Mesodermal cell (in vitro differentiated cells): Measurements from ENCODE around the gene SNRPD3.

Experiments
- H3K27ac ChIP-seq: 2 replicates; pipeline ENCODE4 v1.7.0; 2013; ENCODE audit warnings: mild to moderate bottlenecking, low read depth, low read length, moderate library complexity; ENCODE audit not compliant: severe bottlenecking
- H3K36me3 ChIP-seq: 2 replicates; pipeline ENCODE4 v1.7.1; 2013; ENCODE audit warnings: mild to moderate bottlenecking, low read length, moderate library complexity; ENCODE audit not compliant: control insufficient read depth, insufficient read depth
- H3K4me1 ChIP-seq: one replicate; pipeline ENCODE4 v1.7.1; 2013; ENCODE audit warnings: mild to moderate bottlenecking, low read length; ENCODE audit not compliant: insufficient read depth, control insufficient read depth, poor library complexity, severe bottlenecking
- H3K4me3 ChIP-seq: 2 replicates; pipeline ENCODE4 v1.7.0; 2013; ENCODE audit warnings: low read length, control low read depth, mild to moderate bottlenecking; ENCODE audit not compliant: insufficient read depth, poor library complexity, severe bottlenecking; ENCODE audit errors: extremely low read depth
- H3K9me3 ChIP-seq: 2 replicates; pipeline ENCODE4 v1.7.1; 2013; ENCODE audit warnings: mild to moderate bottlenecking, low read length, moderate library complexity; ENCODE audit not compliant: control insufficient read depth
- WGBS, 2 experiments: methylation state at CpG; one replicate each; pipeline ENCODE4 v1.1.5; 2013; ENCODE audit warnings: missing lambda C conversion rate in 2 of 2; ENCODE audit not compliant: insufficient coverage in 2 of 2; 5-methylcytosine and 5-hydroxymethylcytosine counted together

The SNRPD3 gene

GRCh38 chr22:24535348-24535747 lies 20.5 kb upstream of the SNRPD3 start:
- H3K4me1 ChIP-seq: no peaks in the 10 kb centered on the region
- peaks cover 3% of the 10 kb centered on the region for H3K36me3 ChIP-seq
- 95 to 97% methylated on average over 2 to 3 of the region's 4 CpGs for WGBS, 2 experiments
- no peak overlapping the region for H3K4me3 ChIP-seq
- H3K9me3 ChIP-seq: no peaks in the 10 kb centered on the region
- no peak overlapping the region for H3K27ac ChIP-seq

GRCh38 chr22:24536089-24536488 lies 19.7 kb upstream of the SNRPD3 start:
- no peak overlapping the region for H3K27ac ChIP-seq
- no peaks in the 10 kb centered on the region for H3K9me3 ChIP-seq
- 92 to 96% methylated on average over 2 to 3 of the region's 3 CpGs for WGBS, 2 experiments
- H3K4me3 ChIP-seq: no peak overlapping the region
- no peaks in the 10 kb centered on the region for H3K4me1 ChIP-seq
- H3K36me3 ChIP-seq: peaks cover 11% of the 10 kb centered on the region

- Histone ChIP-seq H3K9me3 (no peaks in the 10 kb centered on the region), H3K4me3 (no peak overlapping the region), H3K27ac (no peak overlapping the region), H3K4me1 (no peaks in the 10 kb centered on the region), H3K36me3 (peaks cover 47% of the 10 kb centered on the region)
- WGBS, 2 experiments: 96 to 100% methylated on average over 2 of the region's 2 CpGs
Measured at GRCh38 chr22:24540470-24540869, 15.3 kb upstream of the SNRPD3 start.

GRCh38 chr22:24541681-24542515 lies 13.9 kb upstream of the SNRPD3 start:
- H3K36me3 ChIP-seq: peaks cover 57% of the 10 kb centered on the region
- no peak overlapping the region for H3K27ac ChIP-seq
- 100% methylated on average over 2 to 6 of the region's 6 CpGs for WGBS, 2 experiments

GRCh38 chr22:24542641-24543040 lies 13.2 kb upstream of the SNRPD3 start:
- peaks cover 64% of the 10 kb centered on the region for H3K36me3 ChIP-seq
- no peaks in the 10 kb centered on the region for H3K4me1 ChIP-seq
- 97 to 98% methylated on average over 6 to 9 of the region's 9 CpGs for WGBS, 2 experiments
- no peak overlapping the region for H3K4me3 ChIP-seq
- H3K27ac ChIP-seq: no peak overlapping the region
- no peaks in the 10 kb centered on the region for H3K9me3 ChIP-seq

More at GRCh38 chr22:24541681-24542515, 13.9 kb upstream of the SNRPD3 start:
- H3K9me3 ChIP-seq: no peaks in the 10 kb centered on the region
- no peak overlapping the region for H3K4me3 ChIP-seq
- H3K4me1 ChIP-seq: no peaks in the 10 kb centered on the region

- Histone ChIP-seq H3K4me3 (no peak overlapping the region), H3K9me3 (no peaks in the 10 kb centered on the region), H3K36me3 (peaks cover 70% of the 10 kb centered on the region), H3K4me1 (no peaks in the 10 kb centered on the region), H3K27ac (no peak overlapping the region)
- WGBS, 2 experiments: 83 to 92% methylated on average over 3 to 5 of the region's 7 CpGs
Measured at GRCh38 chr22:24543185-24543601, 12.6 kb upstream of the SNRPD3 start.

- no peaks in the 10 kb centered on the region for H3K9me3 ChIP-seq
- no peak overlapping the region for H3K27ac ChIP-seq
- peaks cover 73% of the 10 kb centered on the region for H3K36me3 ChIP-seq
- no peak overlapping the region for H3K4me3 ChIP-seq
- no peaks in the 10 kb centered on the region for H3K4me1 ChIP-seq
- 93 to 95% methylated on average over 7 to 8 of the region's 11 CpGs for WGBS, 2 experiments
Measured at GRCh38 chr22:24543679-24544243, 12.0 kb upstream of the SNRPD3 start.

- Histone ChIP-seq H3K36me3 (peaks cover 62% of the 10 kb centered on the region), H3K4me3 (no peak overlapping the region), H3K27ac (no peak overlapping the region), H3K9me3 (no peaks in the 10 kb centered on the region), H3K4me1 (peaks cover 12% of the 10 kb centered on the region)
- WGBS, 2 experiments: 97 to 100% methylated on average over 3 of the region's 4 CpGs
Measured at GRCh38 chr22:24548812-24549211, 7.0 kb upstream of the SNRPD3 start.

GRCh38 chr22:24550028-24550901 lies 5.5 kb upstream of the SNRPD3 start:
- Histone ChIP-seq H3K4me1 (peaks cover 15% of the 10 kb centered on the region), H3K4me3 (no peak overlapping the region), H3K36me3 (peaks cover 51% of the 10 kb centered on the region), H3K27ac (peak overlapping the region; percentile 49), H3K9me3 (no peaks in the 10 kb centered on the region)
- WGBS, 2 experiments: 90 to 95% methylated on average over 6 to 8 of the region's 8 CpGs

- Histone ChIP-seq H3K27ac (no peak overlapping the region), H3K9me3 (no peaks in the 10 kb centered on the region), H3K4me1 (peaks cover 15% of the 10 kb centered on the region), H3K36me3 (peaks cover 49% of the 10 kb centered on the region), H3K4me3 (no peak overlapping the region)
- 90 to 92% methylated on average over 6 of the region's 6 CpGs for WGBS, 2 experiments
Measured at GRCh38 chr22:24550902-24551435, 4.8 kb upstream of the SNRPD3 start.
